ENCODE results near the gene TRIM5. TPM values are rescaled to one million over a fixed set of nuclear protein-coding genes. Genes with fewer than 3 reads are reported as not detected.
"Not testable (repeated sequence)": the region's sequence is repeated elsewhere in the genome, so short reads cannot be mapped to it uniquely, and the experiment has no call there.

The TRIM5 gene
- total RNA-seq: 10 to 100 TPM; 12.3 to 21.7 (median 16.8) TPM

- Histone ChIP-seq H3K9me3 (no peaks in the 10 kb centered on the region), H3K4me1 (peaks cover 30% of the 10 kb centered on the region), H3K4me3 (peak within 1 kb of the TSS; percentile 53), H3K36me3 (peaks cover 2% of the 10 kb centered on the region), H3K27me3 (no peaks in the 10 kb centered on the region), H3K27ac (peak within 1 kb of the TSS; percentile 90)
- WGBS: under 1% methylated on average over 13 of the region's 13 CpGs
- TF ChIP-seq EP300 (IDR thresholded peaks at IDR 0.05): no peak
- no peak for TF ChIP-seq POLR2A (IDR thresholded peaks at IDR 0.05)
- no peak for TF ChIP-seq POLR2AphosphoS5 (IDR thresholded peaks at IDR 0.05)
- TF ChIP-seq, protein P1, sequence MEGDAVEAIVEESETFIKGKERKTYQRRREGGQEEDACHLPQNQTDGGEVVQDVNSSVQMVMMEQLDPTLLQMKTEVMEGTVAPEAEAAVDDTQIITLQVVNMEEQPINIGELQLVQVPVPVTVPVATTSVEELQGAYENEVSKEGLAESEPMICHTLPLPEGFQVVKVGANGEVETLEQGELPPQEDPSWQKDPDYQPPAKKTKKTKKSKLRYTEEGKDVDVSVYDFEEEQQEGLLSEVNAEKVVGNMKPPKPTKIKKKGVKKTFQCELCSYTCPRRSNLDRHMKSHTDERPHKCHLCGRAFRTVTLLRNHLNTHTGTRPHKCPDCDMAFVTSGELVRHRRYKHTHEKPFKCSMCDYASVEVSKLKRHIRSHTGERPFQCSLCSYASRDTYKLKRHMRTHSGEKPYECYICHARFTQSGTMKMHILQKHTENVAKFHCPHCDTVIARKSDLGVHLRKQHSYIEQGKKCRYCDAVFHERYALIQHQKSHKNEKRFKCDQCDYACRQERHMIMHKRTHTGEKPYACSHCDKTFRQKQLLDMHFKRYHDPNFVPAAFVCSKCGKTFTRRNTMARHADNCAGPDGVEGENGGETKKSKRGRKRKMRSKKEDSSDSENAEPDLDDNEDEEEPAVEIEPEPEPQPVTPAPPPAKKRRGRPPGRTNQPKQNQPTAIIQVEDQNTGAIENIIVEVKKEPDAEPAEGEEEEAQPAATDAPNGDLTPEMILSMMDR (IDR thresholded peaks at IDR 0.05): peak; percentile 37 to 52
- DNase-seq (ENCODE audit: low spot score in 2 of 2): peak; percentile 89 to 93
These were observed at the start of gene TRIM5 for GRCh38 chr11:5684646-5685362. TSS of gene TRIM5 (minus strand) at chr11:5685074. CDS start at chr11:5680177, 4,897 bp downstream.

DNA sequence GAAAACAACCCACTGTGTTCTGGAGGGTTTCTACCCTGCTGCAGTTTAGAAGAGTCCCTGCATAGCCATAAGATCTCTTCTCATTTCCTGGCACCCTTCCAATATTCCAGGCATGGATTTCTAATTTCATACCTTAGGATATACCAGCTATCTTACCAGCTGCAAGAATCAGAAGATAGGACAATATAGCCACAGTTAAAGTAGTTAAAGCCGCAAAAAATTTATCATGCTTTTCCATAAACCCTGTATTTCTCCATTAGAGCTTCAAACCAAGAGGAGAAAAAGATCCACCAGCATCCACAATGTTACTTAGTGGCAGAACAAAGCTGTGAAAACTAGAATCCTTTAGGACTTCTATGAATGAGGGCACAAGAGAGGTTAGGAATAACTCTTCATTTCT lies 42.8 kb upstream of the TRIM5 start:
- 85% methylated on average over 1 of the region's 1 CpG for WGBS
- Histone ChIP-seq H3K9me3 (no peaks in the 10 kb centered on the region), H3K36me3 (no peaks in the 10 kb centered on the region), H3K27ac (no peak overlapping the region), H3K27me3 (no peaks in the 10 kb centered on the region), H3K4me3 (no peak overlapping the region), H3K4me1 (no peaks in the 10 kb centered on the region)
- DNase-seq (ENCODE audit: low spot score in 2 of 2): no peak
- no peak for TF ChIP-seq EP300 (IDR thresholded peaks at IDR 0.05)
- TF ChIP-seq, protein P1 (IDR thresholded peaks at IDR 0.05): no peak
- no peak for TF ChIP-seq POLR2AphosphoS5 (IDR thresholded peaks at IDR 0.05)
- no peak for TF ChIP-seq POLR2A (IDR thresholded peaks at IDR 0.05)

GRCh38 chr11:5726351-5726750 lies 41.5 kb upstream of the TRIM5 start:
- TF ChIP-seq POLR2AphosphoS5 (IDR thresholded peaks at IDR 0.05): no peak
- TF ChIP-seq POLR2A (IDR thresholded peaks at IDR 0.05): no peak
- TF ChIP-seq, protein P1 (IDR thresholded peaks at IDR 0.05): no peak
- TF ChIP-seq EP300 (IDR thresholded peaks at IDR 0.05): no peak
- H3K27ac ChIP-seq: no peak overlapping the region
- no peaks in the 10 kb centered on the region for H3K4me1 ChIP-seq
- H3K36me3 ChIP-seq: no peaks in the 10 kb centered on the region
- DNase-seq (ENCODE audit: low spot score in 2 of 2): no peak
- no peak overlapping the region for H3K4me3 ChIP-seq
- no peaks in the 10 kb centered on the region for H3K9me3 ChIP-seq
- no peaks in the 10 kb centered on the region for H3K27me3 ChIP-seq
- 93% methylated on average over 1 of the region's 1 CpG for WGBS

DNA sequence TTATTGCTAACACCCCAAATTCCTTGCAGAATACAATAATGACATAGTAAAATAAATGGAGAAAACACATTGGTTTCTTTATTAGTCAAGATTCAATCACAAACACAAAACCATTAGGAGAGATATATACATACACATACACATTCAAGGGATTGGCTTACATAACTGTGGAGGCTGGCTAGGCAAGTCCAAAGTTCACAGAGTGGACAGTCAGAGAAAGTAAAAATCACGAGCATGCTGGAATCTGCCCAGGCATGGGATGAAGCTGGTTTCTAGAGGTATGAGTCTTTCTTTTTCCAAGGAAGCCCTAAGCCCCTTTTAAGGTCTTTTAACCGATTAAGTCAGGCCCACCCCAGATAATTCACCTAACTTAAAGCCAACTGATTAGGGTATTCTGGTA lies 37.7 kb upstream of the TRIM5 start:
- Histone ChIP-seq H3K36me3 (no peaks in the 10 kb centered on the region), H3K9me3 (no peaks in the 10 kb centered on the region), H3K27me3 (no peaks in the 10 kb centered on the region), H3K27ac (no peak overlapping the region), H3K4me3 (no peak overlapping the region), H3K4me1 (no peaks in the 10 kb centered on the region)
- 72% methylated on average over 2 of the region's 2 CpGs for WGBS
- no peak for TF ChIP-seq POLR2AphosphoS5 (IDR thresholded peaks at IDR 0.05)
- TF ChIP-seq, protein P1 (IDR thresholded peaks at IDR 0.05): no peak
- TF ChIP-seq POLR2A (IDR thresholded peaks at IDR 0.05): no peak
- TF ChIP-seq EP300 (IDR thresholded peaks at IDR 0.05): no peak
- DNase-seq (ENCODE audit: low spot score in 2 of 2): no peak

DNA sequence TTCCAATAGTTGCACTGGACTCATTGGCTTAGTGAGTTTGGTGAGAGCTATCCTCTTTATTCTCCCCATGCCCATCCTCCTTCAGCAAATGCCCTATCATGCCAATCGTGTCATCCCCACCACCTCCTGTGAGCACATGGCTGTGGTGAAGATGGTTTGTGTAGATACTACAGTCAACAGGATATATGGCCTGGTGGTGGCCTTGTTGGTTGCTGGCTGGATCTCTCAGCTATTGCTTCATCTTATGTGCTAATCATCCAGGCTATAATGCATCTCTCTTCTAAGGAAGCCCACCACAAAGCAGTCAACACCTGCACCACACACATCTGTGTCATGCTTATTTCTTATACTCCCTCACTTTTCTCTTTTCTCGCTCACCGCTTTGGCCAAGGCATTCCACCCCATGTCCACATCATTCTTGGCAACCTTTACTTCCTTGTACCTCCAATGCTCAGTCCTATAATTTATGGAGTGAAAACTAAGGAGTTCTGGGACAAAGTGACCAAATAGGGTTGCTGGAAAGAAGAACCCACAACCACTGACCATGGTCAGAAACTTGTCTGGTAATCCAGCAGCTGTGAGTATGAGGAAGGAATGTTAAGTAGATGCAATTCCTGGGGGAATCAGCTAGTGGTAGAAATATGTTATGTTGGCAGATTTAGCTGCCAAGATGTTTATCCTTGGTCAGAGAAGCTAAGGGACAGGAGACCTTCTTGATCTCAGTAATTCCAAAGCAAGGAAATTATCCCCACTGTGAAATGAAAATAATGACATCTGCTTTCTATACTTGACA lies 35.0 kb upstream of the TRIM5 start:
- no peaks in the 10 kb centered on the region for H3K9me3 ChIP-seq
- 88% methylated on average over 3 of the region's 3 CpGs for WGBS
- H3K27ac ChIP-seq: no peak overlapping the region
- no peak for TF ChIP-seq EP300 (IDR thresholded peaks at IDR 0.05)
- TF ChIP-seq, protein P1 (IDR thresholded peaks at IDR 0.05): no peak
- TF ChIP-seq POLR2A (IDR thresholded peaks at IDR 0.05): no peak
- TF ChIP-seq POLR2AphosphoS5 (IDR thresholded peaks at IDR 0.05): no peak
- H3K36me3 ChIP-seq: no peaks in the 10 kb centered on the region
- no peaks in the 10 kb centered on the region for H3K27me3 ChIP-seq
- no peak overlapping the region for H3K4me3 ChIP-seq
- H3K4me1 ChIP-seq: no peaks in the 10 kb centered on the region
- DNase-seq (ENCODE audit: low spot score in 2 of 2): no peak

DNA sequence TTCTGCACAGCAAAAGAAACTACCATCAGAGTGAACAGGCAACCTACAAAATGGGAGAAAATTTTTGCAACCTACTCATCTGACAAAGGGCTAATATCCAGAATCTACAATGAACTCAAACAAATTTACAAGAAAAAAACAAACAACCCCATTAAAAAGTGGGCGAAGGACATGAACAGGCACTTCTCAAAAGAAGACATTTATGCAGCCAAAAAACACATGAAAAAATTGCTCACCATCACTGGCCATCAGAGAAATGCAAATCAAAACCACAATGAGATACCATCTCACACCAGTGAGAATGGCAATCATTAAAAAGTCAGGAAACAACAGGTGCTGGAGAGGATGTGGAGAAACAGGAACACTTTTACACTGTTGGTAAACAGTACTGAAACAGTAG lies 31.6 kb upstream of the TRIM5 start:
- H3K4me3 ChIP-seq; H3K27ac ChIP-seq; H3K9me3 ChIP-seq; H3K4me1 ChIP-seq; H3K36me3 ChIP-seq; H3K27me3 ChIP-seq; DNase-seq (ENCODE audit: low spot score in 2 of 2): not testable (repeated sequence)
- 50% methylated on average over 1 of the region's 1 CpG for WGBS
